Endothelial cell of umbilical vein (primary cell): ENCODE data around the gene TTC24.

Experiments
- EZH2 ChIP-seq: IDR thresholded peaks from 2 replicates; pipeline ENCODE4 v1.6.1; 2012; ENCODE audit warnings: borderline replicate concordance, low read depth, mild to moderate bottlenecking, moderate library complexity, low read length, inconsistent platforms; ENCODE audit not compliant: severe bottlenecking
- FOS ChIP-seq: IDR thresholded peaks from 2 replicates; pipeline ENCODE4 v1.6.1; 2011; ENCODE audit warnings: mild to moderate bottlenecking, low read length, moderate library complexity, borderline replicate concordance; ENCODE audit not compliant: insufficient read depth
- GATA2 ChIP-seq: IDR thresholded peaks from 2 replicates; pipeline ENCODE4 v1.7.0; 2011; ENCODE audit warnings: low read depth, mild to moderate bottlenecking, moderate library complexity, mixed read lengths, low read length; ENCODE audit not compliant: insufficient read length, insufficient read depth
- JUN ChIP-seq: IDR thresholded peaks from 2 replicates; pipeline ENCODE4 v1.6.1; 2011; ENCODE audit warnings: borderline replicate concordance, low read depth; ENCODE audit not compliant: insufficient read length, insufficient read depth
- MYC ChIP-seq: IDR thresholded peaks from one replicate; pipeline ENCODE4 v1.6.1; 2011; ENCODE audit warnings: mild to moderate bottlenecking, low read depth, low read length
- POLR2A ChIP-seq: IDR thresholded peaks from 2 replicates; pipeline ENCODE4 v1.6.1; 2012; ENCODE audit warnings: low read depth, mild to moderate bottlenecking, control low read depth, low read length
- POLR2AphosphoS5 ChIP-seq: IDR thresholded peaks from 2 replicates; pipeline ENCODE4 v1.6.1; 2012; ENCODE audit warnings: low read depth, mild to moderate bottlenecking, control low read depth, low read length, moderate library complexity; ENCODE audit not compliant: insufficient read depth
- TF ChIP-seq, protein P1 (sequence below), 2 donors: IDR thresholded peaks; 1 replicate in 1 of 2; 2 replicates in 1 of 2; pipeline ENCODE4 v1.5.1; 2011; ENCODE audit warnings: low read length in 2 of 2, mild to moderate bottlenecking in 2 of 2, moderate library complexity in 2 of 2, control low read depth in 1 of 2, inconsistent platforms in 1 of 2, low read depth in 1 of 2; ENCODE audit not compliant: insufficient read depth in 1 of 2; ENCODE audit errors: extremely low read depth in 1 of 2
- TF ChIP-seq, protein P2 (sequence below): IDR thresholded peaks from 2 replicates; pipeline ENCODE4 v1.6.1; 2011; ENCODE audit not compliant: insufficient read depth, insufficient read length

DNA sequence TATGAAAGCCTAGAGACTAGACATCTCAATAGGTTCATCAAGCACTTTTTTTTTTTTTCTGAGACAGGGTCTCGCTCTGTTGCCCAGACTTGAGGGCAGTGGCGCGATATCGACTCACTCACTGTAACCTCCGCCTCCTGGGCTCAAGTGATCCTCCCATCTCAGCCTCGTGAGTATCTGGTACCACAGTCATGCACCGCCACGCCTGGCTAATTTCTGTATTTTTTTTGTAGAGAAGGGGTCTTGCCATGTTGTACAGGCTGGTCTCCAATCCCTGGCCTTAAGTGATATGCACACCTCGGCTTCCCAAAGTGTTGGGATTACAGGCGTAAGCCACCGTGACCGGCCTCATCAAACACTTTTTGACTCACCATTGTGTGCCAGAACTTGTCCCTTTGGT lies 22.4 kb downstream of the TTC24 start:
- TF ChIP-seq, protein P1, sequence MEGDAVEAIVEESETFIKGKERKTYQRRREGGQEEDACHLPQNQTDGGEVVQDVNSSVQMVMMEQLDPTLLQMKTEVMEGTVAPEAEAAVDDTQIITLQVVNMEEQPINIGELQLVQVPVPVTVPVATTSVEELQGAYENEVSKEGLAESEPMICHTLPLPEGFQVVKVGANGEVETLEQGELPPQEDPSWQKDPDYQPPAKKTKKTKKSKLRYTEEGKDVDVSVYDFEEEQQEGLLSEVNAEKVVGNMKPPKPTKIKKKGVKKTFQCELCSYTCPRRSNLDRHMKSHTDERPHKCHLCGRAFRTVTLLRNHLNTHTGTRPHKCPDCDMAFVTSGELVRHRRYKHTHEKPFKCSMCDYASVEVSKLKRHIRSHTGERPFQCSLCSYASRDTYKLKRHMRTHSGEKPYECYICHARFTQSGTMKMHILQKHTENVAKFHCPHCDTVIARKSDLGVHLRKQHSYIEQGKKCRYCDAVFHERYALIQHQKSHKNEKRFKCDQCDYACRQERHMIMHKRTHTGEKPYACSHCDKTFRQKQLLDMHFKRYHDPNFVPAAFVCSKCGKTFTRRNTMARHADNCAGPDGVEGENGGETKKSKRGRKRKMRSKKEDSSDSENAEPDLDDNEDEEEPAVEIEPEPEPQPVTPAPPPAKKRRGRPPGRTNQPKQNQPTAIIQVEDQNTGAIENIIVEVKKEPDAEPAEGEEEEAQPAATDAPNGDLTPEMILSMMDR (IDR thresholded peaks at IDR 0.05; ENCODE audit: extremely low read depth in 1 of 2, insufficient read depth in 1 of 2, low read depth in 1 of 2, low read length in 2 of 2), result no peak
- no peak for TF ChIP-seq POLR2A
- TF ChIP-seq POLR2AphosphoS5, result no peak
- TF ChIP-seq EZH2, result no peak
- TF ChIP-seq, protein P2, sequence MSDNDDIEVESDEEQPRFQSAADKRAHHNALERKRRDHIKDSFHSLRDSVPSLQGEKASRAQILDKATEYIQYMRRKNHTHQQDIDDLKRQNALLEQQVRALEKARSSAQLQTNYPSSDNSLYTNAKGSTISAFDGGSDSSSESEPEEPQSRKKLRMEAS, result no peak
- no peak for TF ChIP-seq FOS
- no peak for TF ChIP-seq MYC
- no peak for TF ChIP-seq GATA2
- no peak for TF ChIP-seq JUN
